Esophagus (tissue), 2 donors: Measurements from ENCODE around the gene DCAF8L2. TPM values are rescaled to one million over a fixed set of nuclear protein-coding genes. Genes with fewer than 3 reads are reported as not detected.
"Not testable (repeated sequence)": the region's sequence is repeated elsewhere in the genome, so short reads cannot be mapped to it uniquely, and the experiment has no call there.

Experiments used
- H3K27ac ChIP-seq, 2 donors: one replicate each; pipeline ENCODE4 v1.5.1; 2013; ENCODE audit warnings: low read depth in 2 of 2, mild to moderate bottlenecking in 2 of 2, inconsistent platforms in 1 of 2, low read length in 1 of 2, moderate library complexity in 1 of 2
- H3K27me3 ChIP-seq, 2 donors: one replicate each; pipeline ENCODE4 v1.6.1; 2013; ENCODE audit warnings: low read length in 2 of 2, control low read depth in 1 of 2, mild to moderate bottlenecking in 1 of 2; ENCODE audit not compliant: insufficient read depth in 2 of 2, control insufficient read depth in 1 of 2
- H3K36me3 ChIP-seq, 2 donors: one replicate each; pipeline ENCODE4 v1.6.1; 2013; ENCODE audit warnings: low read length in 1 of 2; ENCODE audit not compliant: control insufficient read depth in 2 of 2, insufficient read depth in 2 of 2
- H3K4me1 ChIP-seq, 2 donors: one replicate each; pipeline ENCODE4 v1.6.1; 2013; ENCODE audit warnings: low read length in 1 of 2; ENCODE audit not compliant: control insufficient read depth in 2 of 2, insufficient read depth in 2 of 2
- H3K4me3 ChIP-seq, 2 donors: one replicate each; pipeline ENCODE4 v1.5.1; 2013; ENCODE audit warnings: low read length in 2 of 2, mild to moderate bottlenecking in 2 of 2, low read depth in 1 of 2, moderate library complexity in 1 of 2
- H3K9me3 ChIP-seq, 2 donors: one replicate each; pipeline ENCODE4 v1.6.1; 2013; ENCODE audit warnings: mild to moderate bottlenecking in 2 of 2, low read depth in 1 of 2, low read length in 1 of 2, moderate library complexity in 1 of 2; ENCODE audit not compliant: control insufficient read depth in 2 of 2, insufficient read depth in 1 of 2
- WGBS, 2 donors: extraction: QIAGEN DNeasy Blood & Tissue Kit; methylation state at CpG; one replicate each; pipeline ENCODE4 v1.1.7; 2013; 5-methylcytosine and 5-hydroxymethylcytosine counted together
- polyA plus RNA-seq, 2 donors: library from polyadenylated mRNA; stranded (reverse); fragments of 200-250 nt; gene quantifications; one replicate each; pipeline ENCODE4 v1.2.3, GENCODE V29; 2013
- donor health status: healthy with polysubstance abuse.
- donor health status: Bipolar disorder and iron deficiency.

The DCAF8L2 gene
- polyA plus RNA-seq, 2 donors: not detected

- Histone ChIP-seq H3K27ac (no peak overlapping the region), H3K9me3 (no peaks in the 10 kb centered on the region), H3K4me3 (no peak overlapping the region), H3K27me3 (no peaks in the 10 kb centered on the region), H3K4me1 (no peaks in the 10 kb centered on the region), H3K36me3 (no peaks in the 10 kb centered on the region)
- 21 to 33% methylated on average over 1 of the region's 1 CpG for WGBS, 2 donors
These were observed 66.4 kb downstream of the DCAF8L2 start for GRCh38 chrX:27656581-27656980.

GRCh38 chrX:27660878-27661277 is 70.7 kb downstream of the DCAF8L2 start:
- no peaks in the 10 kb centered on the region for H3K4me1 ChIP-seq
- H3K9me3 ChIP-seq: no peaks in the 10 kb centered on the region
- no peaks in the 10 kb centered on the region for H3K27me3 ChIP-seq
- no peaks in the 10 kb centered on the region for H3K36me3 ChIP-seq
- H3K4me3 ChIP-seq: no peak overlapping the region
- no peak overlapping the region for H3K27ac ChIP-seq

GRCh38 chrX:27671234-27671633 is 81.1 kb downstream of the DCAF8L2 start:
- no peaks in the 10 kb centered on the region for H3K36me3 ChIP-seq
- 84 to 89% methylated on average over 2 of the region's 2 CpGs for WGBS, 2 donors
- H3K9me3 ChIP-seq: no peaks in the 10 kb centered on the region
- H3K4me1 ChIP-seq: no peaks in the 10 kb centered on the region
- H3K27me3 ChIP-seq: no peaks in the 10 kb centered on the region
- H3K27ac ChIP-seq: no peak overlapping the region
- H3K4me3 ChIP-seq: no peak overlapping the region

- WGBS, 2 donors: 50 to 71% methylated on average over 4 of the region's 4 CpGs
- no peaks in the 10 kb centered on the region for H3K36me3 ChIP-seq
- H3K4me1 ChIP-seq: no peaks in the 10 kb centered on the region
- no peaks in the 10 kb centered on the region for H3K27me3 ChIP-seq
- no peaks in the 10 kb centered on the region for H3K9me3 ChIP-seq
- no peak overlapping the region for H3K4me3 ChIP-seq
- no peak overlapping the region for H3K27ac ChIP-seq
These were observed 84.3 kb downstream of the DCAF8L2 start for GRCh38 chrX:27674491-27674890.

- H3K4me3 ChIP-seq: no peak overlapping the region
- WGBS, 2 donors: 72 to 73% methylated on average over 1 of the region's 1 CpG
- H3K27ac ChIP-seq: no peak overlapping the region
- H3K4me1 ChIP-seq: no peaks in the 10 kb centered on the region
- no peaks in the 10 kb centered on the region for H3K9me3 ChIP-seq
- H3K36me3 ChIP-seq: no peaks in the 10 kb centered on the region
- no peaks in the 10 kb centered on the region for H3K27me3 ChIP-seq
These were observed 85.3 kb downstream of the DCAF8L2 start for GRCh38 chrX:27675493-27675892.

GRCh38 chrX:27679281-27679680 is 89.1 kb downstream of the DCAF8L2 start:
- Histone ChIP-seq H3K27ac (no peak overlapping the region), H3K9me3 (no peaks in the 10 kb centered on the region), H3K36me3 (no peaks in the 10 kb centered on the region), H3K4me3 (no peak overlapping the region), H3K4me1 (no peaks in the 10 kb centered on the region), H3K27me3 (no peaks in the 10 kb centered on the region)
- WGBS, 2 donors: 47 to 70% methylated on average over 1 of the region's 1 CpG

GRCh38 chrX:27680726-27681125 is 90.6 kb downstream of the DCAF8L2 start:
- 47 to 57% methylated on average over 1 of the region's 1 CpG for WGBS, 2 donors
- Histone ChIP-seq H3K9me3 (no peaks in the 10 kb centered on the region), H3K4me3 (no peak overlapping the region), H3K4me1 (no peaks in the 10 kb centered on the region), H3K36me3 (no peaks in the 10 kb centered on the region), H3K27me3 (no peaks in the 10 kb centered on the region), H3K27ac (no peak overlapping the region)

- H3K27ac ChIP-seq, H3K36me3 ChIP-seq, H3K27me3 ChIP-seq, H3K4me1 ChIP-seq, H3K4me3 ChIP-seq, H3K9me3 ChIP-seq: not testable (repeated sequence)
- WGBS, 2 donors: 33 to 47% methylated on average over 5 of the region's 5 CpGs
These were observed 93.5 kb downstream of the DCAF8L2 start for GRCh38 chrX:27683566-27684208.

GRCh38 chrX:27694667-27695066 is 104.5 kb downstream of the DCAF8L2 start:
- H3K27me3 ChIP-seq: no peaks in the 10 kb centered on the region
- 66 to 68% methylated on average over 1 of the region's 1 CpG for WGBS, 2 donors

GRCh38 chrX:27706526-27706925 is 116.4 kb downstream of the DCAF8L2 start:
- WGBS, 2 donors: 17 to 21% methylated on average over 1 of the region's 1 CpG
- no peaks in the 10 kb centered on the region for H3K27me3 ChIP-seq
- no peak overlapping the region for H3K4me3 ChIP-seq
- H3K36me3 ChIP-seq: no peaks in the 10 kb centered on the region
- no peaks in the 10 kb centered on the region for H3K4me1 ChIP-seq
- H3K27ac ChIP-seq: no peak overlapping the region
- no peaks in the 10 kb centered on the region for H3K9me3 ChIP-seq

More at GRCh38 chrX:27694667-27695066, 104.5 kb downstream of the DCAF8L2 start:
- Histone ChIP-seq H3K36me3 (no peaks in the 10 kb centered on the region), H3K4me1 (no peaks in the 10 kb centered on the region), H3K9me3 (no peaks in the 10 kb centered on the region), H3K4me3 (no peak overlapping the region), H3K27ac (no peak overlapping the region)
